Activated gamma-delta T cell treated with Interleukin-2 at 50 U/mL for 16 hours (primary cell): Measurements from ENCODE around the gene TBX19.
A peak's percentile ranks its signal among the peaks of the same experiment; 100 is the strongest.

ENCODE experiments used
- DNase-seq: peaks from one replicate; pipeline ENCODE4 v3.0.0-alpha.2; 2020

TBX19 gene

GRCh38 chr1:168280296-168280927, at the start of gene TBX19:
Gene TBX19 (plus strand): TSS chr1:168280877. CDS start chr1:168281091, 214 bp downstream.
- no peak for DNase-seq

DNA sequence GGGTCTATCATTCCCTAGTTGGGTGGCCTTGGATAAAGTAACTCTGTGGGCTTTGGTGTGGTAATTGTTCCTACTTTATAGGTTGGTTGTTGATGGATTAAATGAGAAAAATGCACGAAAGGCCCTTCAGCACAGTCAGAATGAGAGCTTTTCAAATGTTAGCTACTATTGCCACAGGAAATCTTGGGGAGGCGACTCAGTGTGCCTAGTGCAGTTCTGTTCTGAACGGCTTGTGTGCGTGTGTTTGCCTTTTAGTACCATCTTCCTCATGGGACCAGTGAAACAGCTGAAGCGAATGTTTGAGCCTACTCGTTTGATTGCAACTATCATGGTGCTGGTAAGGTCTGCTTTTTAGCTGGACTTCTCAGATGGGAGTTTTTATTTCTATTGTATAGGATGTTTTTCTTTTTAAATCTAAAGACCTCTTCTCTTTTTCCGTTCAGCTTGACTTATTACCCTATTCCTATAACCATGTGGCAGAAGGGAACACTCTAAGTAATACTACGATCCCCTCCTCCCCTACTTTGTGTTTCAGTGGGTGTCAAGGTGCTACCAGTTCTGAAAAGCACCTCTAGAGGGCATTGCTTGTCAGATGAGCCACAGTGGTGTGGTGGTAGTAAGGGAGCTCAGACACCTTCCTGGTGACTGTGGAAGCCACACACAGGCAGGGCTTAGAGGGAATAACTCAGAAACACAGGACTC, 45.7 kb upstream of the TBX19 start:
- peak; percentile 33 for DNase-seq

- no peak for DNase-seq
Observed at GRCh38 chr1:168235548-168235885, 45.2 kb upstream of the TBX19 start.

- DNase-seq: no peak
Observed at GRCh38 chr1:168235937-168236336, 44.7 kb upstream of the TBX19 start.

DNA sequence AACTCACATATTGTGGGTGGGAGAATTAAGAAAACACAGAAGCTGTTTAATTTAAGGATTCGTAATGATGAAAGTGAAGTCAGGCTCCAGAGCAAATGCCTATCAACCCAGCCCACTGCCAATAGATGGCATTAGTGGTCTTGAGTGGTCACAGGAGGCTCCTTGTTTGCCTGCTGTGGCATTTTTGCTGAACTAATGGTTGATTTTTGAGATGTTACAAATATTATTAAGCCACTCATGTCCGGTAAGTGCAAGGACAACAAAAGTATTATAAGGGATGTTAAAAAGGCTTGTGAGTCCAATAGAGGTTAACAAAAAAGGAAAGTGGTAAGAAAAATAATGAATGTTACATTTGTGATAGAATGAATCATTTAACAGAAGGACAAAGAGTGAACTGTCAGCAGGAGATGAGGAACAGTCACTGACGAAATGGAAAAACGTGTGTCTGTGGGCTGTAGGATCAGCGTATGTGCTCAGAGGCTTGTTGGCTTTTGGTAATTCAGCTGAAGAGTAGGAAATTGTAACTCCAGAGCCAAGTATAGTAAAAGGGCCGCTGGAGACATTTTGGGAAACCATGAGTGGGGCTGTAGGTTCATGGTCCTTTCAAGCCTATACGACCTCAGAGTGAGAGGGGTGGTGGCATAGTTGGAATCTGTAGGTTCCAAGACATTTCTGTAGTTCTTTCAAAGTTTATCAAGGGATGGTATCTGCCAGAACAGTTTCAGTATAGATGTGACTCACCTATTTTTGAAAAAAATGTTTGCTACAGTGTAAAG, 43.7 kb upstream of the TBX19 start:
- no peak for DNase-seq

DNA sequence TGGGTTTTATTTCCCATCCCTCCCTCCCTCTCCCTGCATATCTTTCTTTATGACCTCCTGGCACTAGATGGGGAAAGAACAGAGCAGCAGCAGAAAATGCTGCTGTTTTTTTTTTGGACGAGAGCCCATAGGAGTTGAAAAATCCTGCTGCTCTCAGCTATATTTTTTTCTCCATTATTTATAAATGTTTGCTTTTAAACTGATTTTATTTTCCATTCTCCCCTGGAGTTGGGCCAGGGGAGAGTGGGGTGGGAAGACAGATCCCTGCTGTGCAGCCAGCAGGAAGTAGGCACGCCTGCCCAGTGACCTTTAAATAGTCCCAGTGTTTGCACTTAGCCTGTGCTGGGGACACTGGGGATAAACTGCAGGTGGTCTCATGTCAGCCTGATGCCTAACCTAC, 37.5 kb upstream of the TBX19 start:
- no peak for DNase-seq

DNA sequence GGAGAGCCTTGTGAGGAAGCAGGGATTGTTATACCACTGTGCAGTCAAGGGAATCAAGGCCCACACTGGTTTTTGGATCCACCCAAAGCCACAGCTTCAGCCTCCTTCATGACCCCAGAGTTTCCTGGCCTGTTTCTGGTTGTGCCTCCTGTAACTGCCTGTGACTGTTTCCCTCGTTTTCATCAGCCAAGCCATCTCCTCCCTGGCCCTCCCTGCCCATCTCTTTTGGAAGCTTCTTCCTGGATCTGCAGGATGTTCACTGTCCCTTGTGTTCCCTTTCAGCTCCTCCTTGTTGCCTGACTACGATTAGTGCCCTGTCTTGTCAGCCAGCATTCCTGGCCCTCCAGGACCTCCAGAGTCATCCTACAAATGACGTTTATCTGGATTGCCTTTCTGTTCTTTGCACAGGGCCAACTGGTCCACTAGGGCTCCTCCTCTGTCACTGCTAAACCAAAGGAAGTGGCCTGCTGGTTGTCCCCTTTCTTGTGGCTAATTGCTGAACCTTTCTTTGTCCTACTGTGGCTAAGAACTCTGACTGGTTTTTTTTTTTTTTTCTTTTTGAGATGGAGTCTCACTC, 37.0 kb upstream of the TBX19 start:
- DNase-seq: no peak

- DNase-seq: no peak
Observed at GRCh38 chr1:168245042-168245441, 35.6 kb upstream of the TBX19 start.

GRCh38 chr1:168246506-168246905, 34.2 kb upstream of the TBX19 start:
- DNase-seq: no peak

DNA sequence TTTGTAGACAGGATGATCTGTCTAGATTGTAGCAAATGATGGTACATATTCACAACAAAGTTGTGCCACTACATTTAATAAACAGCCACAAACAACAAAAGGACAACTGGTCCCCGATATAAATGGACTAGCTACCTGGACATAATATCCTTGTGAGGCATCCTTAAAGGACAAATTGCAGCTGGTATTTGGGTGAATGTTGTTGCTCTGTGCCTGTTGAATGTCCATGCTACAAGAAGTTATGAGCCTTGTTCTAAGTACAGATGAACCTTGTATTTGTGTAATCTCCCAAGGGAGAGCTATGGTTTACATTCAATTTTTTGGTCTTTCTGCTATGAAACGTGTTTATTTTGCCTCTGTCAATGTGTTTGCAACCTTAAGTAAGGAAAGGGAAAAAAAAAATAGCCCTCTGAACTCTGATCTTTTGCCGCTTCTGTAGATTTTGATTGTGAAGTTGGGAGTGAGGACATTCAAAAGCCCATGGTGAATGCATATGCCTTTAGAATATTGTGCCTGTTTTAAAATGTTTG, 28.4 kb upstream of the TBX19 start:
- DNase-seq: no peak

- DNase-seq: no peak
Observed at GRCh38 chr1:168256164-168256563, 24.5 kb upstream of the TBX19 start.

DNA sequence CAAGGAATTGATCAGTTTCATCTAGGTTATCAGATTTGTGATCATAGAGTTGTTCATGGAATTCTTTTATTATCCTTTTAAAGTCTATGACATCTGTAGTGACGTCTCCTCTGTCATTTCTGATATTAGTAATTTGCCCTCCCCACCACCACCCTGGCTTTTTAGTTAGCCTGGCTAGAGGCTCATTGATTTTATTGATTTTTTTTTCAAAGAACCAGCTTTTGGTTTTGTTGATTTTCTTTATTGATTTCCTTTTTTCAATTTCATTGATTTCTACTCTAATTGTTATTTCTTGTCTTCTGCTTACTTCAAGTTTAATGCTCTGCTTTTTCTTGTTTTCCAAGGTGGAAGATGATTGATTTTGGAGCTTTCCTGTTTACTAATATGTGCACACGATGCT, 23.3 kb upstream of the TBX19 start:
- DNase-seq: no peak

DNA sequence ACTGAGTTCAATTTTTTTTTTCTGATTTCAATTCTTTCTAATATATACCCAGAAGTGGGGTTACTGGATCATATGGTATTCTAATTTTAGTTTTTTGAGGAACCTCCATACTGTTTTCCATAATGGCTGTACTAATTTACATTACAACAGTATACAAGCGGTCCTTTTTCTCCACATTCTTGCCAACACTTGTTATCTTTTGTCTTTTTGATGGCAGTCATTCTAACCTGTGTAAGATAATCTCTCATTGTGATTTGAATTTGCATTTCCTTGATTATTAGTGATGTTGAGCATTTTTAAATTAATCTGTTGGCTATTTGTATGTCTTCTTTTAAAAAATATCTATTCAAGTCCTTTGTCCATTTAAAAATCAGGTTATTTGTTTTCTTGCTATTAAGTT, 21.1 kb upstream of the TBX19 start:
- no peak for DNase-seq

GRCh38 chr1:168260393-168260792, 20.3 kb upstream of the TBX19 start:
- DNase-seq: no peak

- no peak for DNase-seq
Observed at GRCh38 chr1:168261390-168261789, 19.3 kb upstream of the TBX19 start.

DNA sequence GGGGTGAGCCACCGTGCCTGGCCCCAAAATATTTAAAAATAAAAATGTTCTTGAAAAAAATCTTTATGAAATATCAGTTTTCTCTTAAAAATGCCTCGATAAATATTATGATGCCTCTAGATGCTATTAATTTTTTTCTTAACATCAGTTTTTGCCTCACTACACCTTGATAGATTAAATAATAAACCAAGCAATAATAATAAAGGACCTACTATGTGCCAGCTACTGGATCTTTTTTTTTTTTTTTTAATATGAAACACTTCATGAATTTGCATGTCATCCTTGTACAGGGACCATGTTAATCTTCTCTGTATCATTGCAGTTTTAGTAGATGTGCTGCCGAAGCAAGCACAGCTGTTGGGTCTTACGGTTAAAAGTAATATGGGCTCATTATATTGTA, 17.5 kb upstream of the TBX19 start:
- DNase-seq: no peak

- DNase-seq: no peak
Observed at GRCh38 chr1:168264296-168264695, 16.4 kb upstream of the TBX19 start.

DNA sequence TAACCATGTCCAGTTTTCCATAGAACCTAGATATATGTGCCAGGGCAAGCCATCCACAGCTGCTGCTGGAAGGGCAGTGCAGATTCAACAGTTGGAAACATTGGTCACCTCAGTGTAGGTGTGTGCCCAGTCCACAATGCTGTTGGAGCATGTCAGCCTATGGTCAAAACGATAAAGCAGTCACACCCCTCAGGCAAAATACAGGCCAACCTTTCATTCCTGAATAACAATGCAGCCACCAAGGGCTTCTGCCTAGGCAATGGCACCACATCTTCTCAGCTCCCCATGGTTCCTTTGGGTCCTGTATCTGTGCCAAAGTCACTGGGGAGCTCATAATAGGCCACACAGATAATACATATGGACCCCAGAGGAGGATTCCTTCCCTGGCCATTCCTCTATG, 15.1 kb upstream of the TBX19 start:
- no peak for DNase-seq

DNA sequence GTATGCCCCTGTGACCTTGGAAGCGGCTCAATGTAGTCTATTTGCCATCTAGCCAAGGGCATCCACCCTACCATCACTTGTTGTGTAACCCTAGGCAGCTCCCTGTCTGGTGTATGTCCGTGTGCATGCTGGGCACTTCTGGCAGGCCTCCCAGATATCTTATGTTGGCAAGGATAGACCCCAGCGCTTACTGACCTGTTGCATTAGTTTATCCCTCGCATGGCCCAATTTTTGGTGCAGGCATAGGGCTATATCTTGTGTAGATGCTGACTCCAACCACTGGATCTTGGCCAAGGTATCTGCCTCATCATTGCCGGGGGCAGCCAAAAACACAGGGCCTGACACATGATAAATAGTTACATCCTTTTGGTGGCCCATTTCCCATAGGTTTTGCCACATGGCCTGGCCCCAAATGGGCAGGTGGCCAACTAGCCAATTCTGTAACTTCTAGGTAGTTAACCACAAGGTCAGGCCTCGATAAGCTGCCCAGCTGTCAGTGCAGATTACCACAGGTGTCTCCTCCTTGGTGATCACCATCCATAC, 14.0 kb upstream of the TBX19 start:
- no peak for DNase-seq

- DNase-seq: no peak
Observed at GRCh38 chr1:168271636-168272035, 9.0 kb upstream of the TBX19 start.

- DNase-seq: no peak
Observed at GRCh38 chr1:168273575-168273974, 7.1 kb upstream of the TBX19 start.

- DNase-seq: no peak
Observed at GRCh38 chr1:168279253-168279652, 1.4 kb upstream of the TBX19 start.

DNA sequence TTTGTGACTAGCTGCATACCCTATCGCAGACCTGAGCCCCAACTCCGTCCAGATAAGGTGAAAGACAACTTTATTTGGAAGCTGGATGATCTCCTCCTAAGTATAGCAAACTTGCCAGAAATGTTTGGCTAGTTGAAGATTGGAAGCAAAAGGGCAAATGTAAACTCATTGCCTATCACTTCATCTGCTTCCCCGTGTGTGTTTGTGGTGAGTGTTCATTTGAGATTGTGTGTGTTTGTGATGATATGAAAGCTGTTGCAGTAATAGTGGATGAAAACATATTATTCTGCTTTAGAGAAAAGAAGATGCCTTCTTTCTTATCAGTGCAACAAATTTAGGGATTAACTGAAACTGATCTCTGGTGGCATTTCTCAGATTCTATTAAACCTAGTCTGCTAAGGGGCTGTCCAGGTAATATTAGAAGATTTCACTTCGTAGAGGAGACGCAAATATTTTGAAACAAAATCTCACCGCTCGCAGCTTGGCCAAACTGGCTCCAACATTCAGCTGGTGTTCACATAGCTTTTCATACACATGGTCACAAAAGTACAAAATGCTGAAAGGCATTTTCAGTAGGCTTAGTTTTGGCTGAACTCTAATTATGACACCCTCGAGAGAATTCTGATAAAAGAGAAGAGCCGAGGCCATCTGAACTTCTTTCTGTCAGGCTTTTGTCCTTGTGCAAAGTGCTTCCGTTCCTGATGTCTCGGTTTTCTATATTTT, 1.1 kb downstream of the TBX19 start:
- no peak for DNase-seq
